Retinal pigment epithelial cell (primary cell): ENCODE results near the gene NXF1.

Experiments used
- DNase-seq: peaks from one replicate; pipeline ENCODE4 v3.0.0-alpha.2; 2010; ENCODE audit warnings: low read depth
- H3K4me3 ChIP-seq: 2 replicates; pipeline ENCODE4 v1.5.1; 2011; ENCODE audit warnings: mild to moderate bottlenecking, low read length, control low read depth, moderate library complexity
- TF ChIP-seq, protein P1 (sequence below): conservative IDR thresholded peaks from 2 replicates; pipeline ENCODE4 v1.5.1; 2011; ENCODE audit warnings: low read depth, low read length, control low read depth, inconsistent platforms

Gene NXF1

DNA sequence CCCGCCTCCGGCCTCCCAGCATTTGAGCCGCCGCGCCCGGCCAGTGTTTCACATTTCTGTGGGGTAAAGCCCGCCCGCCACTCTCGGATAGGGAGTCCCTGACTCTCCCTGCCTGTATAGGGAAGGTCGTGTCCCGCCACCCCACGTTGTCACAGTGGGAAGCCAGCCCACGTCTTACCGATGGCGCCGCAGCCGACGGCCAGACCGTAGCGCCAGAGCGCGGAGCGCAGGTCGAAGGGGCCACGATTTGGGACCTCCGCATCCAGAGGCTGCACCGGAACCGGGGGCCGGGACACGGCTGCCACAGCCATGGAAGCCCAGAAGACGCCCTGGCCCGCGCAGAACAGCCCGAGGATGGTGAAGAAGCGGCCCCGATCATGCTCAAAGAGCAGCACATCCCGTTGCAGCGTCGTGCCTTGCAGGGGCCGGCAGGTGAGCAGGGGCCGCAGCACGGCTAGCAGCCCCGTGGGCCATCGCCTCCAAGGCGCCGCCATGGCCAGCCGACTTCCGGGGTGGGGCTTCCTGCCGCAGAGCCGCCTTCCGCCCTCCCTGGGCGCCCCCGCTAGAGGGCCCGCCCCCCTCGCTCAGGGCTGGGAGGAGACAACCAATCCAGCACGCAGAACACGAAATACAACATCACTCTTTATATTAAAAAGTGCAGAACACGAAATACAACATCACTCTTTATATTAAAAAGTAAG lies 13.6 kb downstream of the NXF1 start, which contains the start of gene TMEM223:
TSS of gene TMEM223 (minus strand) at position 506 of the 701 bp plus-strand sequence. CDS start at position 494, 12 bp downstream.
- peak within 1 kb of the TSS; percentile 90 for H3K4me3 ChIP-seq
- TF ChIP-seq, protein P1, sequence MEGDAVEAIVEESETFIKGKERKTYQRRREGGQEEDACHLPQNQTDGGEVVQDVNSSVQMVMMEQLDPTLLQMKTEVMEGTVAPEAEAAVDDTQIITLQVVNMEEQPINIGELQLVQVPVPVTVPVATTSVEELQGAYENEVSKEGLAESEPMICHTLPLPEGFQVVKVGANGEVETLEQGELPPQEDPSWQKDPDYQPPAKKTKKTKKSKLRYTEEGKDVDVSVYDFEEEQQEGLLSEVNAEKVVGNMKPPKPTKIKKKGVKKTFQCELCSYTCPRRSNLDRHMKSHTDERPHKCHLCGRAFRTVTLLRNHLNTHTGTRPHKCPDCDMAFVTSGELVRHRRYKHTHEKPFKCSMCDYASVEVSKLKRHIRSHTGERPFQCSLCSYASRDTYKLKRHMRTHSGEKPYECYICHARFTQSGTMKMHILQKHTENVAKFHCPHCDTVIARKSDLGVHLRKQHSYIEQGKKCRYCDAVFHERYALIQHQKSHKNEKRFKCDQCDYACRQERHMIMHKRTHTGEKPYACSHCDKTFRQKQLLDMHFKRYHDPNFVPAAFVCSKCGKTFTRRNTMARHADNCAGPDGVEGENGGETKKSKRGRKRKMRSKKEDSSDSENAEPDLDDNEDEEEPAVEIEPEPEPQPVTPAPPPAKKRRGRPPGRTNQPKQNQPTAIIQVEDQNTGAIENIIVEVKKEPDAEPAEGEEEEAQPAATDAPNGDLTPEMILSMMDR, result no peak
- DNase-seq, result peak; percentile 25

DNA sequence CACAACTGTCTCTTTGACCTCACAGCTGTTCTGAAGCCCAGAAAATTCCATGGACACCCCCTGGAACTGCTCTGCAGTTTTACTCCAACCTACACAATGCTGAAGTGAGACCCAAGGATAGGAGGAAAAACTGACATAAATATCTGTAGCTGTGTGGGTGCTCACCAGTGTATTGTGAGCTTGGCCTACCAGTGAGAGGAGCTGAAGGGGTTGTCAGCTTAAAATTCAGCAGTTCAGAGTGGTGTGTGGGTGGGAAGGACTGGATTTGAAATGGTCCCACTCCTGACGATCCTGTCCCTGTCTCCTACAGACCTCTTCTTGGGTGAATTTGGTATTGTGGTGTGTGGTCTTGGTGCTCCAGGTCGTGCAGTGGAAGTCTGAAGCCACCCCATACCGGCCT lies 15.7 kb downstream of the NXF1 start:
- H3K4me3 ChIP-seq, result no peak overlapping the region
- TF ChIP-seq, protein P1, result no peak
- no peak for DNase-seq

DNA sequence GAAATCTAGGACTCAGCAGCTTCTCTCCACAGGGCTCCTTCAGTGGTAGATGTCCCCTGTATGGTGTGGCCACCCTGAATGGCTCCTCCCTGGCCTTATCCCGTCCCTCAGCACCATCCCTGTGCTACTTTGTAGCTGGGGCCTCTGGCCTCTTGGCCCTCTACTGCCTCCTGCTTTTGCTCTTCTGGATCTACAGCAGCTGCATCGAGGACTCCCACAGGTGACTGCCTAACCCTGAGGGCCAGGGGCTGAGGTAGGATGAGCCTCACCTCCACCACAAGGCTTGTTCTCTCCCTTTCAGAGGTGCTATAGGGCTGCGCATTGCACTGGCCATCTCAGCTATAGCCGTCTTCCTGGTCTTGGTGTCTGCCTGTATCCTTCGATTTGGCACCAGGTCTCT lies 16.2 kb downstream of the NXF1 start:
- TF ChIP-seq, protein P1, result no peak
- no peak overlapping the region for H3K4me3 ChIP-seq

DNA sequence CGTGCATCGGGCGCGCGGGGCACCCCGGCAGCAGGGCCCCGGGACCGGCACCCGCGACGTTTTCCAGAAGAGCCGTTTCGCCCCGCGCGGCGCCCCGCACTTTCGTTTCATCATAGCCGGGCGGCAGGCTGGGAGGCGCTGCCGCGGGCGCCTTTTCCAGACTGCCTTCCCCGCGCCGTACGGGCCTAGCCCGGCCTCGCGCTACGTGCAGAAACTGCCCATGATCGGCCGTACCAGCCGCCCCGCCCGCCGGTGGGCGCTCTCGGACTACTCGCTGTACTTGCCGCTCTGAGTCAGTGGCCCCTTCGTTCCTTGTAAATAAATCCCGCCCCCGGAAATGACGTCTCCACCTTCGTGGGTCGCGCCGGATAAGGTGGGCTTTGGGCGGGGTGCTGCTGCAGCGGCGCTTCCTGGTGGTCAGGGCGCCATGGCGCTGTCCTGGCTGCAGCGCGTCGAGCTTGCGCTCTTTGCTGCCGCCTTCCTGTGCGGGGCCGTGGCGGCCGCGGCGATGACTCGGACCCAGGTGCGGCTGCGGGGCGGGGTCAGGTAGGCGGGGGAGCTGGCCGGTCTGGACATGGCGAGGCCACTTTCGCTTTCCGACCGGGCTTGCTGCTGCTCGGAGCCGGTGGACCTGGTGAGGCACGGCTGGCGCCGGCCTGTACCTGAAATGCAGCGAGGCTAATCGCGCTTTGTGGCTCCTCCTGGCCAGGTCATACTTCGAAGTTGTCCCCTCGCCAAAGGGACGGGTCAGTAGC lies 18.1 kb downstream of the NXF1 start, which contains the start of gene TMEM179B:
TSS of gene TMEM179B (plus strand) at position 398 of the 755 bp plus-strand sequence. CDS start at position 428, 30 bp downstream.
- TF ChIP-seq, protein P1, result peak; percentile 67
- DNase-seq, result peak; percentile 93
- peak within 1 kb of the TSS; percentile 92 for H3K4me3 ChIP-seq

More for the DNA sequence above, 16.2 kb downstream of the NXF1 start:
- DNase-seq, result no peak

DNA sequence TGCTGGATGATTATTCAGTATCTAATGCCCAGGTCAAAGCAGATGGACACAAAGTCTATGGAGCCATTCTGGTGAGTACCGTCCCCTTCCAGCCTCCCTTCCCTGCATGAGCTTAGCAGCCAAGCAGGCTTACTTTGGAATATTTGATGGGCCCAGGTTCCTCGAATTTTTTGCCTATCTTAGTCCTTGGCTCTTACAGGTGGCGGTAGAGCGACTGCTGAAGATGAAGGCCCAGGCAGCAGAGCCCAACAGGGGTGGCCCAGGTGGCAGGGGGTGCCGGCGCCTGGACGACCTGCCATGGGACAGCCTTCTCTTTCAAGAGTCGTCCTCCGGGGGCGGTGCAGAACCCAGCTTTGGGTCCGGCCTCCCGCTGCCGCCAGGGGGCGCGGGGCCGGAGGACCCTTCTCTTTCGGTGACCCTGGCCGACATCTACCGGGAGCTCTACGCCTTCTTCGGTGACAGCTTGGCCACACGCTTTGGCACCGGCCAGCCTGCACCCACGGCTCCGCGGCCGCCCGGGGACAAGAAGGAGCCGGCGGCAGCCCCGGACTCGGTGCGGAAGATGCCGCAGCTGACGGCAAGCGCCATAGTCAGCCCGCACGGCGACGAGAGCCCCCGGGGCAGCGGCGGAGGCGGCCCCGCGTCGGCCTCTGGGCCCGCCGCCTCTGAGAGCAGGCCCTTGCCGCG lies 18.8 kb downstream of the NXF1 start:
- TF ChIP-seq, protein P1, result peak; percentile 99
- DNase-seq, result peak; percentile 32
- peak overlapping the region; percentile 92 for H3K4me3 ChIP-seq

DNA sequence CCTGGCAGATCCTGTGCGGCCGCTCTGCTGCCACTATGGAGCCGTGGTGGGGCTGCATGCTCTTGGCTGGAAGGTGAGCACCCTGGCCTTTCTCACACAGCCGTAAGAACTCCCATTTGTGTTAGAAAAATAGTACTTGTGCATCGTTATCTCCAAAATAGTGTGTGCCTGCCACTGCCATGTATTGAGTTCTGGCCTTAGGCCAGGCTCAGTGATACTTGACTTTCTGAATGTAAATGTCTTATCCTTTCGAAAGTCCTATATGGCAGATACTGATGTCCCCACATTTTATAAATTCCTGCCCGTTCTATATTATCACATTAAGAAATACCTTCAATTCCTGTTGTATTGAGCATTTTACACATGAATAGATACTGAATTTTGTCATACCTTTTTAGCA lies 22.5 kb downstream of the NXF1 start:
- no peak overlapping the region for H3K4me3 ChIP-seq
- no peak for DNase-seq
- TF ChIP-seq, protein P1, result no peak
